HL-60 (cell line): ENCODE measurements around the gene HOXD1.

ENCODE experiments used
- DNase-seq, 2 experiments: peaks; one replicate each; pipeline ENCODE4 v3.0.0-alpha.2; 2010 to 2020; ENCODE audit warnings: low read depth in 1 of 2, low spot score in 1 of 2
- H3K27ac ChIP-seq: fragments of 250-450 bp; sonication (Bioruptor Pico); replicated peaks from 2 replicates; pipeline ENCODE4 v1.5.1; 2020; ENCODE audit warnings: mild to moderate bottlenecking, moderate library complexity
- H3K27me3 ChIP-seq: fragments of 250-450 bp; sonication (Bioruptor Pico); 2 replicates; pipeline ENCODE4 v1.5.1; 2021; ENCODE audit warnings: mild to moderate bottlenecking, moderate library complexity; ENCODE audit not compliant: insufficient read depth, poor library complexity, severe bottlenecking
- H3K4me3 ChIP-seq: replicated peaks from 2 replicates; pipeline ENCODE4 v1.5.1; 2011; ENCODE audit warnings: mild to moderate bottlenecking, control low read depth, low read length; ENCODE audit not compliant: insufficient read depth
- GABPA ChIP-seq: IDR thresholded peaks from 2 replicates; pipeline ENCODE4 v1.6.1; 2012; ENCODE audit warnings: low read depth
- POLR2AphosphoS5 ChIP-seq: IDR thresholded peaks from 2 replicates; pipeline ENCODE4 v1.6.1; 2012; ENCODE audit warnings: low read depth
- REST ChIP-seq: IDR thresholded peaks from 2 replicates; pipeline ENCODE4 v1.6.1; 2012; ENCODE audit warnings: low read depth; ENCODE audit not compliant: insufficient replicate concordance
- SPI1 ChIP-seq: IDR thresholded peaks from 2 replicates; pipeline ENCODE4 v1.6.1; 2012; ENCODE audit warnings: low read depth, mild to moderate bottlenecking, borderline replicate concordance
- TF ChIP-seq, protein P1 (sequence below): IDR thresholded peaks from one replicate; pipeline ENCODE4 v1.5.1; 2011; ENCODE audit warnings: low read length, control low read depth, inconsistent platforms; ENCODE audit not compliant: insufficient read depth

The HOXD1 gene

DNA sequence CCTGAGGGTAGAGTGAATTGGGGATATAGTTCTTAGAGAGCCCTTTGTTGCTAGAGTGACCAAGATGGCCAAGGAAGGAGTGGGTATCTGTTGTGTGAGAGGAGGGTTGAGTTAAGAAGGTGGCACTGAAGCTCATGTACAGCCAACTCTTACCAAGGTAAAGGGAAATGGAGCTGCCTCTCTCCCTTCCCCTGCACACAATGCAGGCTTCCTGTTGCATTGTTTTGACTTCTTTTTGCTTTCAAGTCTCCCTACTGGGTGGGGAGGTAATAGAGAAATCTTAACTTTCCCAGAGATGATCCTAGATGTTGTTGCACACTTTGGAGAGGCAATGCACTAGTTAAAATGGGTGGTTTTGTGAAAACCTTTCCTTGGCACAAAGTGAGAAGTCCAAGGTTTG lies 23.8 kb downstream of the HOXD1 start:
- Histone ChIP-seq H3K27me3 (peaks cover 6% of the 10 kb centered on the region), H3K4me3 (no peak overlapping the region), H3K27ac (no peak overlapping the region)
- DNase-seq, result no peak
- TF ChIP-seq POLR2AphosphoS5, result no peak
- TF ChIP-seq, protein P1, sequence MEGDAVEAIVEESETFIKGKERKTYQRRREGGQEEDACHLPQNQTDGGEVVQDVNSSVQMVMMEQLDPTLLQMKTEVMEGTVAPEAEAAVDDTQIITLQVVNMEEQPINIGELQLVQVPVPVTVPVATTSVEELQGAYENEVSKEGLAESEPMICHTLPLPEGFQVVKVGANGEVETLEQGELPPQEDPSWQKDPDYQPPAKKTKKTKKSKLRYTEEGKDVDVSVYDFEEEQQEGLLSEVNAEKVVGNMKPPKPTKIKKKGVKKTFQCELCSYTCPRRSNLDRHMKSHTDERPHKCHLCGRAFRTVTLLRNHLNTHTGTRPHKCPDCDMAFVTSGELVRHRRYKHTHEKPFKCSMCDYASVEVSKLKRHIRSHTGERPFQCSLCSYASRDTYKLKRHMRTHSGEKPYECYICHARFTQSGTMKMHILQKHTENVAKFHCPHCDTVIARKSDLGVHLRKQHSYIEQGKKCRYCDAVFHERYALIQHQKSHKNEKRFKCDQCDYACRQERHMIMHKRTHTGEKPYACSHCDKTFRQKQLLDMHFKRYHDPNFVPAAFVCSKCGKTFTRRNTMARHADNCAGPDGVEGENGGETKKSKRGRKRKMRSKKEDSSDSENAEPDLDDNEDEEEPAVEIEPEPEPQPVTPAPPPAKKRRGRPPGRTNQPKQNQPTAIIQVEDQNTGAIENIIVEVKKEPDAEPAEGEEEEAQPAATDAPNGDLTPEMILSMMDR, result no peak
- no peak for TF ChIP-seq GABPA
- no peak for TF ChIP-seq REST
- no peak for TF ChIP-seq SPI1

GRCh38 chr2:176213406-176213805 lies 24.9 kb downstream of the HOXD1 start:
- DNase-seq, result no peak
- TF ChIP-seq, protein P1, result no peak
- TF ChIP-seq GABPA (no peak), POLR2AphosphoS5 (no peak), REST (no peak), SPI1 (no peak)
- Histone ChIP-seq H3K27me3 (peaks cover 6% of the 10 kb centered on the region), H3K4me3 (no peak overlapping the region), H3K27ac (no peak overlapping the region)

GRCh38 chr2:176227874-176228273 lies 39.4 kb downstream of the HOXD1 start:
- Histone ChIP-seq H3K27ac (no peak overlapping the region), H3K27me3 (peaks cover 4% of the 10 kb centered on the region), H3K4me3 (no peak overlapping the region)
- TF ChIP-seq REST (no peak), POLR2AphosphoS5 (no peak), GABPA (no peak), SPI1 (no peak)
- TF ChIP-seq, protein P1, result no peak
- no peak for DNase-seq
